GM23338 (cell line): ENCODE measurements around the gene A3GALT2. TPM values are rescaled to one million over a fixed set of nuclear protein-coding genes. Genes with fewer than 3 reads are reported as not detected.

Source experiments
- ATAC-seq: fragments of 200-7000 bp; cut with Tn5 transposase; 3 replicates; pipeline ENCODE4 v1.9.1; 2020
- DNase-seq: peaks from one replicate; pipeline ENCODE4 v3.0.0-alpha.2; 2015; ENCODE audit warnings: low spot score
- H2AFZ ChIP-seq: fragments of 200-600 bp; sonication (generic); 2 replicates; pipeline ENCODE4 v1.8.0; 2016; ENCODE audit warnings: antibody characterized with exemption, mild to moderate bottlenecking, moderate library complexity
- H3F3A ChIP-seq: fragments of 200-600 bp; sonication (generic); replicated peaks from 2 replicates; pipeline ENCODE4 v1.8.0; 2017; ENCODE audit warnings: antibody characterized with exemption, mixed run types, low read depth
- H3K27ac ChIP-seq: fragments of 200-600 bp; sonication (generic); 2 replicates; pipeline ENCODE4 v1.6.1; 2016; ENCODE audit warnings: low read depth
- H3K27me3 ChIP-seq: fragments of 200-600 bp; sonication (generic); 2 replicates; pipeline ENCODE4 v1.8.0; 2016; ENCODE audit warnings: mild to moderate bottlenecking, mixed run types, moderate library complexity; ENCODE audit not compliant: insufficient read depth
- H3K36me3 ChIP-seq: fragments of 200-600 bp; sonication (generic); 2 replicates; pipeline ENCODE4 v1.8.0; 2016; ENCODE audit warnings: mild to moderate bottlenecking; ENCODE audit not compliant: insufficient read depth
- H3K4me1 ChIP-seq: fragments of 200-600 bp; sonication (generic); 2 replicates; pipeline ENCODE4 v1.8.0; 2016; ENCODE audit warnings: mild to moderate bottlenecking, moderate library complexity; ENCODE audit not compliant: insufficient read depth
- H3K4me2 ChIP-seq: fragments of 200-600 bp; sonication (generic); 2 replicates; pipeline ENCODE4 v1.7.1; 2017; ENCODE audit warnings: mixed run types
- H3K4me3 ChIP-seq: fragments of 200-600 bp; sonication (generic); 2 replicates; pipeline ENCODE4 v1.6.1; 2016; ENCODE audit warnings: mixed run types
- H3K79me2 ChIP-seq: fragments of 200-600 bp; sonication (generic); replicated peaks from 2 replicates; pipeline ENCODE4 v1.8.0; 2017; ENCODE audit warnings: mild to moderate bottlenecking; ENCODE audit not compliant: insufficient read depth
- H3K9me2 ChIP-seq: fragments of 200-600 bp; sonication (generic); 2 replicates; pipeline ENCODE4 v1.8.0; 2017; ENCODE audit not compliant: insufficient read depth
- H4K20me1 ChIP-seq: fragments of 200-600 bp; sonication (generic); replicated peaks from 2 replicates; pipeline ENCODE4 v1.8.0; 2017; ENCODE audit warnings: mild to moderate bottlenecking; ENCODE audit not compliant: insufficient read depth
- H3K27ac Mint-ChIP-seq: 2 replicates; pipeline ENCODE4 v1.8.0; 2020; ENCODE audit warnings: inconsistent platforms, mild to moderate bottlenecking, moderate library complexity, mixed read lengths
- H3K27me3 Mint-ChIP-seq: 3 replicates; pipeline ENCODE4 v1.8.0; 2022; ENCODE audit warnings: low read depth, mild to moderate bottlenecking, moderate library complexity, mixed read lengths, inconsistent platforms; ENCODE audit not compliant: insufficient read depth, poor library complexity
- H3K36me3 Mint-ChIP-seq: 3 replicates; pipeline ENCODE4 v1.8.0; 2021; ENCODE audit warnings: low read depth, mild to moderate bottlenecking, inconsistent platforms, moderate library complexity, mixed read lengths
- H3K4me1 Mint-ChIP-seq: 3 replicates; pipeline ENCODE4 v1.8.0; 2020; ENCODE audit warnings: mild to moderate bottlenecking, inconsistent platforms, mixed read lengths
- H3K4me3 Mint-ChIP-seq: 3 replicates; pipeline ENCODE4 v1.8.0; 2021; ENCODE audit warnings: moderate library complexity, mild to moderate bottlenecking, inconsistent platforms, mixed read lengths
- H3K9me3 Mint-ChIP-seq: 3 replicates; pipeline ENCODE4 v1.8.0; 2020; ENCODE audit warnings: moderate library complexity, mild to moderate bottlenecking, inconsistent platforms, mixed read lengths
- CTCF ChIP-seq, 2 experiments: fragments of 200-600 bp in 1 of 2; sonication (generic) in 1 of 2; conservative IDR thresholded peaks; 2 replicates each; pipeline versions ENCODE4 v1.5.1 to v1.6.1; 2016 to 2017; ENCODE audit warnings: antibody characterized with exemption in 2 of 2, low read depth in 2 of 2, mild to moderate bottlenecking in 2 of 2, moderate library complexity in 1 of 2
- NANOG ChIP-seq: IDR thresholded peaks from 2 replicates; pipeline ENCODE4 v1.6.1; 2016; ENCODE audit warnings: antibody characterized with exemption, borderline replicate concordance
- POLR2AphosphoS5 ChIP-seq: IDR thresholded peaks from 2 replicates; pipeline ENCODE4 v1.6.1; 2016; ENCODE audit warnings: antibody characterized with exemption, low read depth
- ZNF114 ChIP-seq: fragments of 250-450 bp; sonication (Bioruptor Pico); IDR thresholded peaks from 2 replicates; pipeline ENCODE4 v1.5.0; 2020; ENCODE audit warnings: mild to moderate bottlenecking, moderate library complexity
- ZNF331 ChIP-seq: fragments of 250-450 bp; sonication (Bioruptor Pico); IDR thresholded peaks from 2 replicates; pipeline ENCODE4 v1.5.0; 2020; ENCODE audit warnings: low read depth, mild to moderate bottlenecking, moderate library complexity
- polyA plus RNA-seq: library from polyadenylated mRNA; unstranded; fragments of >200 nt; fragmentation: Nextera tagmentation; extraction: Ambion mirVana; gene quantifications from 2 replicates; pipeline ENCODE4 v1.2.1, GENCODE V29; 2016
- total RNA-seq: library from RNA; depleted of rRNA; stranded (reverse); fragments of >200 nt; shearing (Covaris generic); gene quantifications from 2 replicates; pipeline ENCODE4 v1.2.3, GENCODE V29; 2014
- TF ChIP-seq, protein P1 (sequence below): fragments of 250-450 bp; sonication (Bioruptor Pico); IDR thresholded peaks from 2 replicates; pipeline ENCODE4 v1.5.0; 2020; ENCODE audit warnings: mild to moderate bottlenecking, moderate library complexity
- TF ChIP-seq, protein P2 (sequence below): IDR thresholded peaks from 2 replicates; pipeline ENCODE4 v1.6.1; 2016; ENCODE audit warnings: antibody characterized with exemption

The A3GALT2 gene
- total and polyA plus RNA-seq, 2 experiments from 2014 or later = not detected

DNA sequence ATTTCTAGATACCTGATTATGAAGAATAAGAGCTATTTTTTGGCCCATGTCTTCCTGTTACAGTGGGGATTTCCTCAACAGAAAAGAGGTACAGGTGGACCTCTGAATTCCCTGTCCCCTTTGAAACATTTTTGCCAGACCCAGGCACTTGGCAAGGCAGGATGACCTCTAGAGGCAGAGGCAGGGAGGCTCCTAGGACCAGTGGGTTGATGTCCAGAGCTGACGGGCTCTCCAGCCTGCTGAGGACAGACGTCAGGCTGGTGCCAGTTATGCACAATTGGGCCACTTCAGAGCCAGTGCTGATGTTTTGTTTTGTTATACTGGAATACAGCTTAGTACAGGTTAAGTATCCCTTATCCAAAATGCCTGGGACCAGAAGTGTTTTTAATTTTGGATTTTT lies 18.5 kb upstream of the A3GALT2 start (continued):
- TF ChIP-seq, protein P1, sequence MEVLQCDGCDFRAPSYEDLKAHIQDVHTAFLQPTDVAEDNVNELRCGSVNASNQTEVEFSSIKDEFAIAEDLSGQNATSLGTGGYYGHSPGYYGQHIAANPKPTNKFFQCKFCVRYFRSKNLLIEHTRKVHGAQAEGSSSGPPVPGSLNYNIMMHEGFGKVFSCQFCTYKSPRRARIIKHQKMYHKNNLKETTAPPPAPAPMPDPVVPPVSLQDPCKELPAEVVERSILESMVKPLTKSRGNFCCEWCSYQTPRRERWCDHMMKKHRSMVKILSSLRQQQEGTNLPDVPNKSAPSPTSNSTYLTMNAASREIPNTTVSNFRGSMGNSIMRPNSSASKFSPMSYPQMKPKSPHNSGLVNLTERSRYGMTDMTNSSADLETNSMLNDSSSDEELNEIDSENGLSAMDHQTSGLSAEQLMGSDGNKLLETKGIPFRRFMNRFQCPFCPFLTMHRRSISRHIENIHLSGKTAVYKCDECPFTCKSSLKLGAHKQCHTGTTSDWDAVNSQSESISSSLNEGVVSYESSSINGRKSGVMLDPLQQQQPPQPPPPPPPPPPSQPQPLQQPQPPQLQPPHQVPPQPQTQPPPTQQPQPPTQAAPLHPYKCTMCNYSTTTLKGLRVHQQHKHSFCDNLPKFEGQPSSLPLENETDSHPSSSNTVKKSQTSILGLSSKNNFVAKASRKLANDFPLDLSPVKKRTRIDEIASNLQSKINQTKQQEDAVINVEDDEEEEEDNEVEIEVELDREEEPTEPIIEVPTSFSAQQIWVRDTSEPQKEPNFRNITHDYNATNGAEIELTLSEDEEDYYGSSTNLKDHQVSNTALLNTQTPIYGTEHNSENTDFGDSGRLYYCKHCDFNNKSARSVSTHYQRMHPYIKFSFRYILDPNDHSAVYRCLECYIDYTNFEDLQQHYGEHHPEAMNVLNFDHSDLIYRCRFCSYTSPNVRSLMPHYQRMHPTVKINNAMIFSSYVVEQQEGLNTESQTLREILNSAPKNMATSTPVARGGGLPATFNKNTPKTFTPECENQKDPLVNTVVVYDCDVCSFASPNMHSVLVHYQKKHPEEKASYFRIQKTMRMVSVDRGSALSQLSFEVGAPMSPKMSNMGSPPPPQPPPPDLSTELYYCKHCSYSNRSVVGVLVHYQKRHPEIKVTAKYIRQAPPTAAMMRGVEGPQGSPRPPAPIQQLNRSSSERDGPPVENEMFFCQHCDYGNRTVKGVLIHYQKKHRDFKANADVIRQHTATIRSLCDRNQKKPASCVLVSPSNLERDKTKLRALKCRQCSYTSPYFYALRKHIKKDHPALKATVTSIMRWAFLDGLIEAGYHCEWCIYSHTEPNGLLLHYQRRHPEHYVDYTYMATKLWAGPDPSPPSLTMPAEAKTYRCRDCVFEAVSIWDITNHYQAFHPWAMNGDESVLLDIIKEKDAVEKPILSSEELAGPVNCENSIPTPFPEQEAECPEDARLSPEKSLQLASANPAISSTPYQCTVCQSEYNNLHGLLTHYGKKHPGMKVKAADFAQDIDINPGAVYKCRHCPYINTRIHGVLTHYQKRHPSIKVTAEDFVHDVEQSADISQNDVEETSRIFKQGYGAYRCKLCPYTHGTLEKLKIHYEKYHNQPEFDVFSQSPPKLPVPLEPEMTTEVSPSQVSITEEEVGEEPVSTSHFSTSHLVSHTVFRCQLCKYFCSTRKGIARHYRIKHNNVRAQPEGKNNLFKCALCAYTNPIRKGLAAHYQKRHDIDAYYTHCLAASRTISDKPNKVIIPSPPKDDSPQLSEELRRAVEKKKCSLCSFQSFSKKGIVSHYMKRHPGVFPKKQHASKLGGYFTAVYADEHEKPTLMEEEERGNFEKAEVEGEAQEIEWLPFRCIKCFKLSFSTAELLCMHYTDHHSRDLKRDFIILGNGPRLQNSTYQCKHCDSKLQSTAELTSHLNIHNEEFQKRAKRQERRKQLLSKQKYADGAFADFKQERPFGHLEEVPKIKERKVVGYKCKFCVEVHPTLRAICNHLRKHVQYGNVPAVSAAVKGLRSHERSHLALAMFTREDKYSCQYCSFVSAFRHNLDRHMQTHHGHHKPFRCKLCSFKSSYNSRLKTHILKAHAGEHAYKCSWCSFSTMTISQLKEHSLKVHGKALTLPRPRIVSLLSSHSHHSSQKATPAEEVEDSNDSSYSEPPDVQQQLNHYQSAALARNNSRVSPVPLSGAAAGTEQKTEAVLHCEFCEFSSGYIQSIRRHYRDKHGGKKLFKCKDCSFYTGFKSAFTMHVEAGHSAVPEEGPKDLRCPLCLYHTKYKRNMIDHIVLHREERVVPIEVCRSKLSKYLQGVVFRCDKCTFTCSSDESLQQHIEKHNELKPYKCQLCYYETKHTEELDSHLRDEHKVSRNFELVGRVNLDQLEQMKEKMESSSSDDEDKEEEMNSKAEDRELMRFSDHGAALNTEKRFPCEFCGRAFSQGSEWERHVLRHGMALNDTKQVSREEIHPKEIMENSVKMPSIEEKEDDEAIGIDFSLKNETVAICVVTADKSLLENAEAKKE (CRISPR knock-in tag) = no peak
- TF ChIP-seq, protein P2, sequence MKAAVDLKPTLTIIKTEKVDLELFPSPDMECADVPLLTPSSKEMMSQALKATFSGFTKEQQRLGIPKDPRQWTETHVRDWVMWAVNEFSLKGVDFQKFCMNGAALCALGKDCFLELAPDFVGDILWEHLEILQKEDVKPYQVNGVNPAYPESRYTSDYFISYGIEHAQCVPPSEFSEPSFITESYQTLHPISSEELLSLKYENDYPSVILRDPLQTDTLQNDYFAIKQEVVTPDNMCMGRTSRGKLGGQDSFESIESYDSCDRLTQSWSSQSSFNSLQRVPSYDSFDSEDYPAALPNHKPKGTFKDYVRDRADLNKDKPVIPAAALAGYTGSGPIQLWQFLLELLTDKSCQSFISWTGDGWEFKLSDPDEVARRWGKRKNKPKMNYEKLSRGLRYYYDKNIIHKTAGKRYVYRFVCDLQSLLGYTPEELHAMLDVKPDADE = no peak
- no peak for TF ChIP-seq NANOG
- no peak for TF ChIP-seq ZNF331 (CRISPR knock-in tag)

DNA sequence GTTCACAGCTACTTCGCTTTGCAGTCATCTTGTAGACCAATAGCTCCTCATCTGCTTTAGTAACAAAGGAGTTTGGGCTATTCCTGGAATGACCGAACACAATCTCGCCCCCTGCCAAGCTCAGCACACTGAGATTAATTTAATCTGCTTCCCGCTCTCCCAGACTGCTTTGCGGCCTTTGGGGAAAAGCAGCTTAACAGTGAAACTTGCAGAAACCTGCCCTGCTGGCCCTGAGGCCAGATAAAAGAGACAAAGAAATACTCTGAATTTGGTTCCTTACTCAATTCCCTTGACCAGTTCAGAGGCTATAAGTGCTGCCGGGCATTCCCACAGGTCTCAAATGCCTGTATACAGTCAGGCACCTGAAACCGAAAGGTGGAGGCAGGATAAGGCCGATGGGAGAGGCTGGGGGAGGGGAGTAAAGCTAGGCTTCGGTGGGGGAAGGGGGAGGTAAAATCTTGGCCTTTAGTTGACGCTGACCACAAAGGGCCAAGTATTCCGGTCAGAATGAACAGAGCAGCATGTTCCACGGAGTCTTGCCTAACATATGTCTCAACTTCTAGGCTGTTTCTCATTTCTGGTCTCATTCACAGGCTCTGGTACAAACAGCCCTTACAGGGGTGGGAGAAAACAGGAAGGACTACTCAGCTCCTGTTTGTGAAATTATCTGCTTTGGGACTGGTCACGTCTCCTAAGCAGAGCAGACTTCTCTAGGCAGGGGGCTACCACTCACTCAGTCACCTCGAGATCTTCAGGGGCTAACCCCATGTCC lies 17.7 kb upstream of the A3GALT2 start:
- peaks cover 27% of the 10 kb centered on the region for H3K27me3 Mint-ChIP-seq
- peak overlapping the region; percentile 58 for H3K4me2 ChIP-seq
- H3K27ac ChIP-seq = no peak overlapping the region

More for the DNA sequence above, 17.7 kb upstream of the A3GALT2 start:
- H3K79me2 ChIP-seq = no peaks in the 10 kb centered on the region
- H3K36me3 ChIP-seq = no peaks in the 10 kb centered on the region
- ATAC-seq (peak; percentile 20), DNase-seq (peak; percentile 63)
- peaks cover 61% of the 10 kb centered on the region for H3K4me1 ChIP-seq
- no peak for TF ChIP-seq ZNF114 (CRISPR knock-in tag)
- TF ChIP-seq, protein P2 = no peak
- no peak for TF ChIP-seq POLR2AphosphoS5
- TF ChIP-seq CTCF (conservative IDR thresholded peaks at IDR 0.05; ENCODE audit: low read depth in 2 of 2) = no peak
- Mint-ChIP-seq H3K4me1 (peaks cover 76% of the 10 kb centered on the region), H3K4me3 (peak overlapping the region; percentile 29), H3K27ac (no peak overlapping the region; the same call in 1 of the 2 replicates), H3K9me3 (no peaks in the 10 kb centered on the region; the same call in 2 of the 3 replicates), H3K36me3 (no peaks in the 10 kb centered on the region)
- H3K4me3 ChIP-seq = peak overlapping the region; percentile 22; the same call in 1 of the 2 replicates
- no peaks in the 10 kb centered on the region for H3K9me2 ChIP-seq
- 0 out of 2 replicates have a peak, but pooled peaks cover 8% of the 10 kb centered on the region for H3F3A ChIP-seq
- H4K20me1 ChIP-seq = peaks cover 18% of the 10 kb centered on the region; the same call in 1 of the 2 replicates
- peaks cover 65% of the 10 kb centered on the region for H3K27me3 ChIP-seq
- 0 out of 2 replicates have a peak overlapping the region, but pooled peaks have one; percentile 1 for H2AFZ ChIP-seq
